Caki2 (cell line): ENCODE results near the gene UFD1. TPM values are rescaled to one million over a fixed set of nuclear protein-coding genes. Genes with fewer than 3 reads are reported as not detected.

Experiments
- DNase-seq: peaks from one replicate; pipeline ENCODE4 v3.0.0-alpha.2; 2015; ENCODE audit warnings: low read depth
- in situ Hi-C: cut with HindIII; loops from 2 replicates; pipeline ENCODE4 v1.10.0; 2016; ENCODE audit warnings: low sequenced_read_pairs, low pct_unique_long_range_greater_than_20kb, mixed read lengths
- total RNA-seq: library from RNA; depleted of rRNA; stranded (reverse); fragments of >200 nt; shearing (Covaris generic); gene quantifications from 2 replicates; pipeline ENCODE4 v1.2.3, GENCODE V29; 2014; ENCODE audit warnings: low replicate concordance; rRNA removed

UFD1 gene
- total RNA-seq, 1 experiment from 2014 or later = 106 TPM

- in situ Hi-C loops = no loop called here
- DNase-seq = no peak
Measured at GRCh38 chr22:19419086-19419463, 59.9 kb downstream of the UFD1 start.

GRCh38 chr22:19412923-19413322 is 66.1 kb downstream of the UFD1 start:
- in situ Hi-C loops = no loop called here
- no peak for DNase-seq

- in situ Hi-C loops = no loop called here
- no peak for DNase-seq
Measured at GRCh38 chr22:19412478-19412877, 66.5 kb downstream of the UFD1 start.

- in situ Hi-C loops = no loop called here
- DNase-seq = no peak
Measured at GRCh38 chr22:19411690-19412045, 67.3 kb downstream of the UFD1 start.

GRCh38 chr22:19410941-19411689 is 67.9 kb downstream of the UFD1 start:
- DNase-seq = no peak
- in situ Hi-C loops = no loop called here

GRCh38 chr22:19407649-19408606 is 71.1 kb downstream of the UFD1 start:
- no peak for DNase-seq
- in situ Hi-C loops = no loop called here

- in situ Hi-C loops = no loop called here
- DNase-seq = no peak
Measured at GRCh38 chr22:19406846-19407245, 72.1 kb downstream of the UFD1 start.

- no peak for DNase-seq
- in situ Hi-C loops = no loop called here
Measured at GRCh38 chr22:19406281-19406811, 72.6 kb downstream of the UFD1 start.

- in situ Hi-C loops = no loop called here
- DNase-seq = no peak
Measured at GRCh38 chr22:19405652-19406051, 73.3 kb downstream of the UFD1 start.

- in situ Hi-C loops = no loop called here
- no peak for DNase-seq
Measured at GRCh38 chr22:19405133-19405532, 73.9 kb downstream of the UFD1 start.

- DNase-seq = no peak
- in situ Hi-C loops = no loop called here
Measured at GRCh38 chr22:19404676-19405075, 74.3 kb downstream of the UFD1 start.

- in situ Hi-C loops = no loop called here
- DNase-seq = no peak
Measured at GRCh38 chr22:19402642-19403191, 76.3 kb downstream of the UFD1 start.

- DNase-seq = no peak
- in situ Hi-C loops = no loop called here
Measured at GRCh38 chr22:19401483-19401882, 77.5 kb downstream of the UFD1 start.

GRCh38 chr22:19400881-19401280 is 78.1 kb downstream of the UFD1 start:
- in situ Hi-C loops = no loop called here
- DNase-seq = no peak

Other genes with a start within 250 kb of the UFD1 start
- gene CLTCL1, start 187.5 kb downstream of the UFD1 start, total RNA-seq = 1.5 and 2.9 TPM in 2 replicates
- 22.4 and 22.9 TPM in 2 replicates for gene HIRA, start 47.5 kb downstream of the UFD1 start, total RNA-seq
- 117 and 138 TPM in 2 replicates for gene MRPL40, start 46.6 kb downstream of the UFD1 start, total RNA-seq
- gene C22orf39, start 31.5 kb downstream of the UFD1 start, total RNA-seq = 39.9 and 44.0 TPM in 2 replicates
- gene CDC45, start 727 bp upstream of the UFD1 start, total RNA-seq = 54.6 and 56.3 TPM in 2 replicates
- not detected in 2 replicates for gene CLDN5, start 45.2 kb upstream of the UFD1 start, total RNA-seq
- 37.8 and 46.2 TPM in 2 replicates for gene SEPTIN5, start 235.3 kb upstream of the UFD1 start, total RNA-seq
- 11.2 and 12.3 TPM in 2 replicates for gene GP1BB, start 244.3 kb upstream of the UFD1 start, total RNA-seq